B cell (primary cell): ENCODE measurements around the gene NOD2.

Experiments
- CTCF ChIP-seq: fragments of 200-600 bp; IDR thresholded peaks from one replicate; pipeline ENCODE4 v1.8.0; 2022; ENCODE audit warnings: antibody characterized with exemption, mild to moderate bottlenecking
- EZH2 ChIP-seq: IDR thresholded peaks from 2 replicates; pipeline ENCODE4 v1.6.1; 2012; ENCODE audit warnings: borderline replicate concordance, low read depth, mild to moderate bottlenecking, moderate library complexity, low read length; ENCODE audit not compliant: insufficient read depth, poor library complexity, severe bottlenecking

GRCh38 chr16:50651835-50652438 lies 41.5 kb upstream of the NOD2 start:
- no peak for TF ChIP-seq CTCF
- no peak for TF ChIP-seq EZH2
